Naive thymus-derived CD4-positive, alpha-beta T cell (primary cell): ENCODE results near the gene SERPINA10. TPM values are rescaled to one million over a fixed set of nuclear protein-coding genes. Genes with fewer than 3 reads are reported as not detected.

Source experiments
- ATAC-seq: fragments of 150-1000 bp; cut with Tn5 transposase; 2 replicates; pipeline ENCODE4 v1.10.0; 2021; ENCODE audit warnings: mild to moderate bottlenecking, moderate library complexity
- CTCF ChIA-PET: fragments of 350-600 bp; sonication (Branson Sonifier 250); formaldehyde crosslinking; loops from one replicate; lab custom pipeline; 2021; ENCODE audit warnings: antibody characterized with exemption; lab: Charles Lee
- POLR2A ChIA-PET: fragments of 350-600 bp; sonication (Branson Sonifier 250); formaldehyde crosslinking; loops from one replicate; lab custom pipeline; 2021; ENCODE audit warnings: antibody characterized with exemption, inconsistent platforms; lab: Charles Lee
- DNase-seq, 9 donors: peaks; one replicate each; pipeline versions ENCODE4 v3.0.0 to v3.0.0-alpha.2; 2020 to 2022; ENCODE audit warnings: mixed read lengths in 1 of 9
- H3K27ac ChIP-seq: one replicate; pipeline ENCODE4 v1.7.0; 2013; ENCODE audit warnings: mild to moderate bottlenecking, low read depth, low read length, moderate library complexity
- H3K27me3 ChIP-seq, 2 donors: one replicate each; pipeline ENCODE4 v1.7.0; 2013; ENCODE audit warnings: low read length in 2 of 2, mild to moderate bottlenecking in 2 of 2, moderate library complexity in 2 of 2; ENCODE audit not compliant: control insufficient read depth in 2 of 2, insufficient read depth in 2 of 2
- H3K36me3 ChIP-seq, 3 experiments: 1 replicate in 2 of 3; 2 replicates in 1 of 3; pipeline ENCODE4 v1.7.0; 2013; ENCODE audit warnings: low read length in 3 of 3, mild to moderate bottlenecking in 3 of 3, moderate library complexity in 1 of 3; ENCODE audit not compliant: insufficient read depth in 3 of 3, control insufficient read depth in 2 of 3
- H3K4me1 ChIP-seq, 2 donors: one replicate each; pipeline ENCODE4 v1.7.0; 2013; ENCODE audit warnings: low read length in 2 of 2, mild to moderate bottlenecking in 2 of 2, moderate library complexity in 1 of 2; ENCODE audit not compliant: control insufficient read depth in 2 of 2, insufficient read depth in 2 of 2
- H3K4me3 ChIP-seq: 2 replicates; pipeline ENCODE4 v1.7.0; 2013; ENCODE audit warnings: mild to moderate bottlenecking, low read length
- H3K9me3 ChIP-seq, 3 experiments: 1 replicate in 2 of 3; 2 replicates in 1 of 3; pipeline ENCODE4 v1.7.0; 2013; ENCODE audit warnings: low read length in 3 of 3; ENCODE audit not compliant: control insufficient read depth in 2 of 3
- H3K27ac Mint-ChIP-seq, 9 donors: one replicate each; pipeline ENCODE4 v1.8.0; 2020 to 2022; ENCODE audit warnings: mixed read lengths in 9 of 9, mild to moderate bottlenecking in 8 of 9, moderate library complexity in 5 of 9, inconsistent platforms in 2 of 9
- H3K27me3 Mint-ChIP-seq, 5 donors: one replicate each; pipeline ENCODE4 v1.8.0; 2021 to 2022; ENCODE audit warnings: mixed read lengths in 5 of 5, mild to moderate bottlenecking in 1 of 5
- H3K36me3 Mint-ChIP-seq, 5 donors: one replicate each; pipeline ENCODE4 v1.8.0; 2020 to 2022; ENCODE audit warnings: mixed read lengths in 5 of 5, mild to moderate bottlenecking in 3 of 5, inconsistent platforms in 1 of 5
- H3K4me1 Mint-ChIP-seq, 7 donors: one replicate each; pipeline ENCODE4 v1.8.0; 2020 to 2022; ENCODE audit warnings: mixed read lengths in 7 of 7, mild to moderate bottlenecking in 3 of 7, inconsistent platforms in 1 of 7
- H3K4me3 Mint-ChIP-seq, 10 donors: one replicate each; pipeline ENCODE4 v1.8.0; 2020 to 2022; ENCODE audit warnings: mild to moderate bottlenecking in 10 of 10, mixed read lengths in 10 of 10, moderate library complexity in 6 of 10, inconsistent platforms in 2 of 10
- H3K9me3 Mint-ChIP-seq, 11 donors: one replicate each; pipeline ENCODE4 v1.8.0; 2020 to 2022; ENCODE audit warnings: mixed read lengths in 11 of 11, mild to moderate bottlenecking in 4 of 11, inconsistent platforms in 1 of 11, moderate library complexity in 1 of 11
- intact Hi-C, 2 donors: fragments of 100-400 bp; cut with micrococcal nuclease; formaldehyde crosslinking; loops; one replicate each; pipeline ENCODE4 v1.15.1; 2023
- polyA plus RNA-seq, 2 donors: library from polyadenylated mRNA; unstranded; fragments of 300-500 nt; fragmentation: Illumina TruSeq; gene quantifications; one replicate each; pipeline ENCODE4 v1.2.3, GENCODE V29; 2021
- total RNA-seq, 6 experiments: library from RNA in 5 of 6; stranded (reverse) in 5 of 6; gene quantifications; 1 replicate in 5 of 6; 2 replicates in 1 of 6; pipeline ENCODE4 v1.2.3 and lab custom pipeline; 2021 to 2026

Gene SERPINA10
- total and polyA plus RNA-seq, 7 experiments from 2014 or later, result not detected

GRCh38 chr14:94314890-94315289 is 21.8 kb upstream of the SERPINA10 start:
- Histone ChIP-seq H3K9me3 (no peaks in the 10 kb centered on the region), H3K27me3 (no peaks in the 10 kb centered on the region), H3K4me1 (no peaks in the 10 kb centered on the region), H3K27ac (no peak overlapping the region), H3K4me3 (no peak overlapping the region), H3K36me3 (no peaks in the 10 kb centered on the region)
- Mint-ChIP-seq H3K27me3 (peaks cover 0 to 11% (median 0%) of the 10 kb centered on the region in 5 donors), H3K36me3 (peaks cover 0 to 5% (median 0%) of the 10 kb centered on the region in 5 donors), H3K4me1 (no peaks in the 10 kb centered on the region), H3K4me3 (no peak overlapping the region), H3K9me3 (peaks cover 0 to 8% (median 2%) of the 10 kb centered on the region in 11 donors), H3K27ac (no peak overlapping the region)
- intact Hi-C loops, result no loop called here
- DNase-seq, result no peak
- CTCF ChIA-PET, result no interaction called here
- POLR2A ChIA-PET, result no interaction called here
- ATAC-seq, result no peak

DNA sequence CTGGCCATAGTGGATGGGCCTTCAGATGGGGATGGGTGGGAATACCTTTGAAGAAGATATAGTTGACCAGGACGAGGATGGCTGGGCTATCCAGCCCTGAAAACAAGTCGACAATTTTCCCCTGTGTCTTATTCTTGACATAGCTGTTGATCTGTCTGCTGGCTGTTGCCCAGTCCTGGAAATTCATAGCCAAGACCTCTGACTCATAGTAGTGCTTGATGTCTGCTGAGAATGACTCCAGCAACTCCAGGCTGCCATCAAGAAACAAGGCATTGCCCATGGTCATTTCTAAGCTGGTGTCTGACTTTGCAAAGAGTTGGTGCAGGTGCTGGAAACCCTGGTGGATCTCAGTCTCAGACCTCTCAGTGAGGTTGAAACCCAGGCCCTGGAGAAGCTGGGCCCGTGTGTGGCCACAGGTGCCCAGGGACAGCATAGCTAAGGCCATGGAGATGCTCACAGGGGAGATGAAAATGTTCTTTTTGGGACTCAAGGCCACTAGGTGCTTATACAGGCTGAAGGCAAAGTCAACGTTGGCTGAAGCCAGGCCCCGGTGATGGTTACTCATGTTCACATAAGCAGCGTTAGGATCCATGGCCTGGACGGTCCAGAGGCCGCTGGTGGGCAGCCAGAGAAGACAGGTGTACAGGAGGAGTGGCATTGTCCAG is 21.1 kb upstream of the SERPINA10 start:
- CTCF ChIA-PET, result no interaction called here
- POLR2A ChIA-PET, result no interaction called here

DNA sequence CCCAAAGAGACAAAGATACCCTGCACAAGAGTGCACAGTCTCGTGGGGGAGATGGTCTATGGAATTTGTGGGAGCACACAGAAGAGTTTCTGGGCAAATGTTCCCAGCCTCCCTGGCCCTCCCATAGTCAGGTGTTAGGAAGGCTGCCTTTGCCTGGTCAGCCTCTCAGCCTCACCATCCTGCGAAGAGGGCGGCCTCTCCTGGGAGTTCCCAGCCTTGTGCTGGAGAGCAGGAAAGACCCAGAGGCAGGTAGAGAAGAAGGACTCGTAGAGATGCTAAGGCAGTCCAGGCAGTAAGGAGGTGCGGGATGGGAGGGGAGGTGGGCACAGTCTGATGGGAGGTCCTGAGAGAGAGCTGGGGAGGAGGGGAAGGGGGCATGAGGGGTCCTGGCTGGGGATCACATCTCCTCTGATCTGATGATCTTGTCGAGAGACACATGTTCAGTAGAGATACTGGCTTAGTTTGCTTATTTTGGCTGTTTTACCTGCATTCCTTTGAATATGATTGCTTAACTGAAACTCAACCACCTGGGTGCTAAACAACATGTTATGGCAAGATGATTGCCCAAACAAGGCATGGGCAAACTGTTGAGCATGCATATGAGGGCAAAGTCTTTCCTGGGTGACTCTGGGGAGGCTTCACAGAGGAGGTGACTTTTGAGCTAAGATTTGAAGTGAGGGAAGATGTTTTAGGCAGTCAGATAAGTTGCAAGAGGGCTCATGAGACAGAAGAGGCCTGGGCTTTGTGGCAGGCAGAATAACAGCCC is 19.6 kb upstream of the SERPINA10 start:
- no peaks in the 10 kb centered on the region for H3K9me3 ChIP-seq
- POLR2A ChIA-PET, result no interaction called here
- H3K4me3 Mint-ChIP-seq, result no peak overlapping the region
- no peaks in the 10 kb centered on the region for H3K4me1 ChIP-seq
- CTCF ChIA-PET, result no interaction called here
- H3K27me3 Mint-ChIP-seq, result peaks cover 2 to 28% (median 15%) of the 10 kb centered on the region in 5 donors
- intact Hi-C loops, result no loop called here
- ATAC-seq, result no peak
- H3K4me3 ChIP-seq, result no peak overlapping the region
- H3K27ac Mint-ChIP-seq, result no peak overlapping the region
- H3K9me3 Mint-ChIP-seq, result peaks cover under 1 to 22% (median 13%) of the 10 kb centered on the region in 11 donors
- H3K27ac ChIP-seq, result no peak overlapping the region
- DNase-seq, result no peak
- H3K27me3 ChIP-seq, result no peaks in the 10 kb centered on the region
- H3K36me3 ChIP-seq, result no peaks in the 10 kb centered on the region
- peaks cover 0 to 2% (median 0%) of the 10 kb centered on the region in 7 donors for H3K4me1 Mint-ChIP-seq
- H3K36me3 Mint-ChIP-seq, result peaks cover 0 to 9% (median 5%) of the 10 kb centered on the region in 5 donors

More for the DNA sequence above, 21.1 kb upstream of the SERPINA10 start:
- H3K36me3 Mint-ChIP-seq, result peaks cover 0 to 5% (median 0%) of the 10 kb centered on the region in 5 donors
- intact Hi-C loops, result no loop called here
- Histone ChIP-seq H3K9me3 (no peaks in the 10 kb centered on the region), H3K4me1 (no peaks in the 10 kb centered on the region), H3K27ac (no peak overlapping the region), H3K4me3 (no peak overlapping the region), H3K27me3 (no peaks in the 10 kb centered on the region), H3K36me3 (no peaks in the 10 kb centered on the region)
- peaks cover 0 to 10% (median 3%) of the 10 kb centered on the region in 11 donors for H3K9me3 Mint-ChIP-seq
- peaks cover 2 to 18% (median 2%) of the 10 kb centered on the region in 5 donors for H3K27me3 Mint-ChIP-seq
- DNase-seq (no peak), ATAC-seq (no peak)
- H3K27ac Mint-ChIP-seq, result no peak overlapping the region
- no peak overlapping the region for H3K4me3 Mint-ChIP-seq
- H3K4me1 Mint-ChIP-seq, result no peaks in the 10 kb centered on the region

DNA sequence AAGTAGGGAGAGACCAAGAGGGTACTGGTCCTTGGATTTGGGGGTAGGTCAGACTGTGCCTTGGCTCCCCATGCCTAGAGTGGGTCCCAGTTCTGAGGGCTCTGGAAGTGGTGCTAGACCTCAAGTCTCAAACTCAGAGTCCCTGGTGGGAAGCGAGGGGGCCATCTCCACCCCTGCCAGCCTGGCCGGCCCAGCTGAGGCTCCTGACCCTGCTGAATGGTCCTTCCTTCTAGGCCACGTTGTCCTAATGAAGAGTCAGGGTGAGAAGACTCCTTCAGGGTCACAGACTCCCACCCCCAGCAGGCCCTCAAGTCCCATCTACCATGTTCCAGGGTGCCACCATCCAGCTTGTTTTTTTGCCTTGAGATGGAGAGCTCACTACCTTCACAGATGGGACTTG is 17.2 kb upstream of the SERPINA10 start:
- Mint-ChIP-seq H3K36me3 (peaks cover 0 to 14% (median 0%) of the 10 kb centered on the region in 5 donors), H3K4me1 (peaks cover 0 to 2% (median 0%) of the 10 kb centered on the region in 7 donors), H3K27ac (no peak overlapping the region), H3K9me3 (peaks cover 3 to 28% (median 16%) of the 10 kb centered on the region in 11 donors), H3K27me3 (peaks cover 0 to 48% (median 15%) of the 10 kb centered on the region in 5 donors), H3K4me3 (no peak overlapping the region)
- H3K4me3 ChIP-seq, result no peak overlapping the region
- ChIA-PET CTCF (no interaction called here), POLR2A (interaction anchor here (0.6 kb wide), 1 partner anchor 566 kb away, joined by 3 read pairs; no protein-coding TSS in a partner anchor)
- no peaks in the 10 kb centered on the region for H3K4me1 ChIP-seq
- no peaks in the 10 kb centered on the region for H3K27me3 ChIP-seq
- ATAC-seq (no peak), DNase-seq (no peak)
- no peaks in the 10 kb centered on the region for H3K36me3 ChIP-seq
- intact Hi-C loops, result no loop called here
- H3K27ac ChIP-seq, result no peak overlapping the region
- H3K9me3 ChIP-seq, result no peaks in the 10 kb centered on the region

GRCh38 chr14:94309721-94310120 is 16.7 kb upstream of the SERPINA10 start:
- ATAC-seq (no peak), DNase-seq (no peak)
- Mint-ChIP-seq H3K27me3 (peaks cover 0 to 48% (median 15%) of the 10 kb centered on the region in 5 donors), H3K4me1 (peaks cover 0 to 2% (median 0%) of the 10 kb centered on the region in 7 donors), H3K36me3 (peaks cover 0 to 14% (median 0%) of the 10 kb centered on the region in 5 donors), H3K4me3 (no peak overlapping the region), H3K27ac (no peak overlapping the region), H3K9me3 (peaks cover 3 to 28% (median 16%) of the 10 kb centered on the region in 11 donors)
- no peaks in the 10 kb centered on the region for H3K4me1 ChIP-seq
- no peak overlapping the region for H3K27ac ChIP-seq
- no peaks in the 10 kb centered on the region for H3K27me3 ChIP-seq
- CTCF ChIA-PET, result no interaction called here
- intact Hi-C loops, result no loop called here
- H3K9me3 ChIP-seq, result no peaks in the 10 kb centered on the region
- H3K36me3 ChIP-seq, result no peaks in the 10 kb centered on the region
- POLR2A ChIA-PET, result interaction anchor here (0.6 kb wide), 1 partner anchor 566 kb away, joined by 3 read pairs; no protein-coding TSS in a partner anchor
- no peak overlapping the region for H3K4me3 ChIP-seq

- H3K36me3 ChIP-seq, result no peaks in the 10 kb centered on the region
- CTCF ChIA-PET, result no interaction called here
- ATAC-seq, result no peak
- no peaks in the 10 kb centered on the region for H3K9me3 ChIP-seq
- H3K4me3 Mint-ChIP-seq, result no peak overlapping the region
- H3K4me3 ChIP-seq, result no peak overlapping the region
- H3K4me1 Mint-ChIP-seq, result peaks cover 0 to 2% (median 0%) of the 10 kb centered on the region in 7 donors
- intact Hi-C loops, result no loop called here
- no peaks in the 10 kb centered on the region for H3K4me1 ChIP-seq
- no peaks in the 10 kb centered on the region for H3K27me3 ChIP-seq
- H3K27me3 Mint-ChIP-seq, result peaks cover 0 to 48% (median 16%) of the 10 kb centered on the region in 5 donors
- POLR2A ChIA-PET, result no interaction called here
- peaks cover 0 to 14% (median 0%) of the 10 kb centered on the region in 5 donors for H3K36me3 Mint-ChIP-seq
- H3K27ac ChIP-seq, result no peak overlapping the region
- peaks cover 3 to 30% (median 16%) of the 10 kb centered on the region in 11 donors for H3K9me3 Mint-ChIP-seq
- H3K27ac Mint-ChIP-seq, result no peak overlapping the region
- no peak for DNase-seq
These were observed 14.4 kb upstream of the SERPINA10 start for GRCh38 chr14:94307410-94307992.
